NCI-H82 treated with DMSO at 0.1 percent for 48 hours (cell line): ENCODE data around the gene CBX5.
A peak's percentile ranks its signal among the peaks of the same experiment; 100 is the strongest.
"Not testable (repeated sequence)": the region's sequence is repeated elsewhere in the genome, so short reads cannot be mapped to it uniquely, and the experiment has no call there.

Source experiments
- DNase-seq: peaks from one replicate; lab custom pipeline; 2025; ENCODE audit not compliant: unreplicated experiment; lab: John Stamatoyannopoulos, UW

Gene CBX5

GRCh38 chr12:54279632-54280467, at the start of gene CBX5:
Gene CBX5, minus strand, starts transcription at chr12:54280122. Its CDS starts 22,472 bp downstream, at chr12:54257650.
- DNase-seq, result peak; percentile 98

GRCh38 chr12:54328595-54329337, 48.8 kb upstream of the CBX5 start:
- DNase-seq, result peak; percentile 64

GRCh38 chr12:54325442-54326109, 45.7 kb upstream of the CBX5 start:
- not testable (repeated sequence) for DNase-seq

GRCh38 chr12:54324617-54325441, 44.9 kb upstream of the CBX5 start, which contains the start of gene COPZ1:
Gene COPZ1, plus strand, starts transcription at chr12:54325131. Its CDS starts 33 bp downstream, at chr12:54325164.
- DNase-seq, result peak; percentile 99

- DNase-seq, result no peak
Measured at GRCh38 chr12:54321363-54321762, 41.4 kb upstream of the CBX5 start.

- not testable (repeated sequence) for DNase-seq
Measured at GRCh38 chr12:54312309-54312708, 32.4 kb upstream of the CBX5 start.

GRCh38 chr12:54311051-54311450, 31.1 kb upstream of the CBX5 start:
- no peak for DNase-seq

GRCh38 chr12:54306925-54307741, 27.2 kb upstream of the CBX5 start:
- DNase-seq, result no peak

GRCh38 chr12:54304187-54304810, 24.4 kb upstream of the CBX5 start:
- DNase-seq, result no peak

GRCh38 chr12:54303640-54304039, 23.7 kb upstream of the CBX5 start:
- no peak for DNase-seq

- DNase-seq, result no peak
Measured at GRCh38 chr12:54301428-54302048, 21.6 kb upstream of the CBX5 start.

- no peak for DNase-seq
Measured at GRCh38 chr12:54300732-54301427, 21.0 kb upstream of the CBX5 start, which contains the start of gene NFE2. Gene NFE2, minus strand, starts transcription at chr12:54301015. Its CDS starts 5,767 bp downstream, at chr12:54295248.

GRCh38 chr12:54300225-54300731, 20.4 kb upstream of the CBX5 start:
- no peak for DNase-seq

- DNase-seq, result no peak
Measured at GRCh38 chr12:54299515-54300224, 19.7 kb upstream of the CBX5 start.

GRCh38 chr12:54298904-54299303, 19.0 kb upstream of the CBX5 start:
- DNase-seq, result no peak

- no peak for DNase-seq
Measured at GRCh38 chr12:54296393-54297099, 16.6 kb upstream of the CBX5 start.
